Thyroid gland (tissue), 4 donors: Measurements from ENCODE around the gene HOMER2. TPM values are rescaled to one million over a fixed set of nuclear protein-coding genes. Genes with fewer than 3 reads are reported as not detected.
A peak's percentile ranks its signal among the peaks of the same experiment; 100 is the strongest.

Experiments
- DNase-seq, 2 donors: peaks; one replicate each; pipeline ENCODE4 v3.0.0-alpha.2; 2019
- H3K27ac ChIP-seq, 3 donors: fragments of 200-600 bp; sonication (generic); 1 replicate in 2 of 3; 2 replicates in 1 of 3; pipeline ENCODE4 v1.5.1; 2016 to 2019; ENCODE audit warnings: mild to moderate bottlenecking in 1 of 3, moderate library complexity in 1 of 3
- H3K27me3 ChIP-seq: fragments of 200-600 bp; sonication (generic); one replicate; pipeline ENCODE4 v1.5.1; 2019
- H3K36me3 ChIP-seq, 2 donors: fragments of 200-600 bp; sonication (generic); one replicate each; pipeline ENCODE4 v1.5.1; 2016 to 2019
- H3K4me1 ChIP-seq, 2 donors: fragments of 200-600 bp; sonication (generic); one replicate each; pipeline ENCODE4 v1.5.1; 2017 to 2019
- H3K4me3 ChIP-seq, 3 donors: fragments of 200-600 bp; sonication (generic); replicated peaks in 1 of 3; 1 replicate in 2 of 3; 2 replicates in 1 of 3; pipeline ENCODE4 v1.5.1; 2016; ENCODE audit warnings: mild to moderate bottlenecking in 1 of 3
- H3K9me3 ChIP-seq: fragments of 200-600 bp; sonication (generic); one replicate; pipeline ENCODE4 v1.5.1; 2017
- CTCF ChIP-seq, 6 experiments: fragments of 200-600 bp in 3 of 6; fragments of 450-650 bp in 3 of 6; sonication (generic) in 3 of 6; IDR thresholded peaks; one replicate each; pipeline ENCODE4 v1.5.1; 2016 to 2019; ENCODE audit warnings: antibody characterized with exemption in 6 of 6, mild to moderate bottlenecking in 2 of 6, inconsistent platforms in 1 of 6, moderate library complexity in 1 of 6
- POLR2A ChIP-seq, 2 donors: fragments of 450-650 bp; IDR thresholded peaks; one replicate each; pipeline ENCODE4 v1.6.1; 2017; ENCODE audit warnings: antibody characterized with exemption in 2 of 2, mild to moderate bottlenecking in 2 of 2, moderate library complexity in 1 of 2
- WGBS, 2 donors: methylation state at CpG; one replicate each; pipeline ENCODE4 v1.1.5; 2017; 5-methylcytosine and 5-hydroxymethylcytosine counted together
- intact Hi-C: fragments of 100-400 bp; cut with DNase I; formaldehyde crosslinking; loops from one replicate; pipeline ENCODE4 v1.15.1; 2023
- total RNA-seq, 4 donors: library from RNA; depleted of rRNA; stranded (reverse); fragments of >200 nt; gene quantifications; one replicate each; pipeline ENCODE4 v1.2.3, GENCODE V29; 2016

The HOMER2 gene
- total RNA-seq, 4 donors from 2014 or later: 89.1 to 211 (median 122) TPM

DNA sequence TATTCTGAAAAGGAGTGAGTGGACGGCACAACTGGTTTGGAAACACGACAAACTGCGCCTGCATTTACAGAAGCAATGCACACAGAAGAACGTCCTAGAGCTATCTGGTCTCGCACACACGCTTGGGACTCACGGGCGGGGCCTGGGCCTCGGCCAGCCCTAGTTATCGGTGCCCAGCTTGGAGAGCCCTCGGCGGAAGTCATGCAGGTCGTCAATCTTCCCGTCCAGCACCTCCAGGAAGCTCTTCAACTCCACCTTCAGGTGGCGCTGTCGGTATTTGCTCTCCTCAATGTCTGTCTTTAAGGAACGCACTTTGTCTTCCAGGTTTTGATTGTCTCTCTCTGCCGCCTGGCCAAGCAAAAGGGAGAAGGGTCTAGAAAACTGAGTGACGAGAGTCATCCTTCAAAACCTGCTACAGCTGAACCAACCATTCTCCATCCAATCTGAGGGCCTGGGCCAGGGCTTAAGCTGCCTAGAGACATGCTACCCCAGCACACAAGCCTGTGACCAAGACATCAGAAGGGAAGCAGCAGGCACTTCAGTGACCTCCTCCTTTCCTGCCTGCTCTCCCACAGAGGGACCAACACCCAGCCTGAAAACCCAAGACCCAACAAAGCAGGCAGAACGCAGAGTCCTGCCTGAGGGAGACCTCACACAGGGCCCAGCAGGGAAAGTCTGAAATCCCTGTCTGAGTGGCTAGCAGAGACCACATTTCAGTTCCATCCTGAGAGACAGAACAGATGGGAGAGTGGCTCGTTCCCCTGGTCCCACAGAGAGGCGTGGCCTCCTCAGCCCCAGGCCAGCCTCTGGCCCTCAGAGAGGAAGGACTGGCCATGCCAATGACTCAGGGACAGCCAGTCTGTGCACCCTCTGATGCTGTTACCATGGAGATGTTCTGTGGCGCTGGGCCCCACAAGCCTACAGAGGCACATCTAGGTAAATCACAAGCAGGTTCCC lies 102.7 kb downstream of the HOMER2 start:
- no peak overlapping the region for H3K4me3 ChIP-seq
- intact Hi-C loops: loop anchor here (5.0 kb wide), 1 partner anchor 152 kb away; no protein-coding TSS in a partner anchor
- H3K9me3 ChIP-seq: no peaks in the 10 kb centered on the region
- H3K27me3 ChIP-seq: no peaks in the 10 kb centered on the region
- peak overlapping the region; percentile 45 to 89 (median 82) for H3K27ac ChIP-seq
- TF ChIP-seq POLR2A (IDR thresholded peaks at IDR 0.05) (peak in 1 of 2 donors; percentile 27), CTCF (IDR thresholded peaks at IDR 0.05) (peak; percentile 33 to 98 (median 84))
- 12 to 26% methylated on average over 21 to 22 of the region's 23 CpGs for WGBS, 2 donors
- peaks cover 0 to 12% of the 10 kb centered on the region in 2 donors for H3K4me1 ChIP-seq
- H3K36me3 ChIP-seq: peaks cover 0 to 4% of the 10 kb centered on the region in 2 donors
- peak; percentile 92 to 95 for DNase-seq

- WGBS, 2 donors: 80 to 97% methylated on average over 8 to 9 of the region's 9 CpGs
- H3K27ac ChIP-seq: no peak overlapping the region
- peaks cover 0 to 4% of the 10 kb centered on the region in 2 donors for H3K36me3 ChIP-seq
- peaks cover 0 to 12% of the 10 kb centered on the region in 2 donors for H3K4me1 ChIP-seq
- TF ChIP-seq POLR2A (IDR thresholded peaks at IDR 0.05): no peak
- TF ChIP-seq CTCF (IDR thresholded peaks at IDR 0.05): no peak
- DNase-seq: no peak
- H3K4me3 ChIP-seq: no peak overlapping the region
- H3K27me3 ChIP-seq: no peaks in the 10 kb centered on the region
- intact Hi-C loops: no loop called here
- H3K9me3 ChIP-seq: no peaks in the 10 kb centered on the region
Observed at GRCh38 chr15:82848241-82848993, 104.1 kb downstream of the HOMER2 start.

GRCh38 chr15:82847703-82848102 lies 104.8 kb downstream of the HOMER2 start:
- intact Hi-C loops: no loop called here
- TF ChIP-seq CTCF (IDR thresholded peaks at IDR 0.05): no peak
- TF ChIP-seq POLR2A (IDR thresholded peaks at IDR 0.05): no peak

GRCh38 chr15:82846621-82847020 lies 105.9 kb downstream of the HOMER2 start:
- peaks cover 0 to 12% of the 10 kb centered on the region in 2 donors for H3K4me1 ChIP-seq
- intact Hi-C loops: no loop called here
- H3K36me3 ChIP-seq: peaks cover 0 to 4% of the 10 kb centered on the region in 2 donors
- H3K27ac ChIP-seq: no peak overlapping the region
- no peak overlapping the region for H3K4me3 ChIP-seq
- 91 to 95% methylated on average over 4 of the region's 4 CpGs for WGBS, 2 donors
- H3K27me3 ChIP-seq: no peaks in the 10 kb centered on the region
- H3K9me3 ChIP-seq: no peaks in the 10 kb centered on the region
- TF ChIP-seq POLR2A (IDR thresholded peaks at IDR 0.05): no peak
- TF ChIP-seq CTCF (IDR thresholded peaks at IDR 0.05): no peak
- DNase-seq: no peak

More at GRCh38 chr15:82847703-82848102, 104.8 kb downstream of the HOMER2 start:
- Histone ChIP-seq H3K9me3 (no peaks in the 10 kb centered on the region), H3K27ac (no peak overlapping the region), H3K27me3 (no peaks in the 10 kb centered on the region), H3K4me1 (peaks cover 0 to 12% of the 10 kb centered on the region in 2 donors), H3K4me3 (no peak overlapping the region), H3K36me3 (peaks cover 0 to 4% of the 10 kb centered on the region in 2 donors)
- 80 to 86% methylated on average over 4 to 5 of the region's 8 CpGs for WGBS, 2 donors
- no peak for DNase-seq
